SU-DHL-6 (cell line): ENCODE data around the gene HCFC1R1.

Source experiments
- H2AFZ ChIP-seq: fragments of 200-600 bp; sonication (generic); 2 replicates; pipeline ENCODE4 v1.6.1; 2014; ENCODE audit warnings: low read depth, mild to moderate bottlenecking, moderate library complexity, mixed read lengths, antibody characterized with exemption, low read length; ENCODE audit not compliant: severe bottlenecking
- H3F3A ChIP-seq: fragments of 200-600 bp; shearing (Covaris generic); 2 replicates; pipeline ENCODE4 v1.6.0; 2016; ENCODE audit warnings: antibody characterized with exemption, mild to moderate bottlenecking; ENCODE audit not compliant: insufficient read depth
- H3K27ac ChIP-seq: fragments of 200-600 bp; sonication (generic); 2 replicates; pipeline ENCODE4 v1.5.1; 2016; ENCODE audit warnings: low read depth, mild to moderate bottlenecking, low read length, moderate library complexity, mixed read lengths
- H3K27me3 ChIP-seq: fragments of 200-600 bp; sonication (generic), shearing (Covaris generic); 2 replicates; pipeline ENCODE4 v1.6.0; 2014; ENCODE audit warnings: mild to moderate bottlenecking, low read length
- H3K36me3 ChIP-seq: fragments of 200-600 bp; sonication (generic); 2 replicates; pipeline ENCODE4 v1.6.1; 2014; ENCODE audit warnings: mild to moderate bottlenecking, low read length, mixed read lengths
- H3K4me2 ChIP-seq: fragments of 300-600, 200-600 bp; shearing (Covaris generic), sonication (generic); 2 replicates; pipeline ENCODE4 v1.6.0; 2014; ENCODE audit warnings: low read length, low read depth, mild to moderate bottlenecking; ENCODE audit not compliant: poor library complexity, severe bottlenecking
- H3K4me3 ChIP-seq: fragments of 200-600 bp; sonication (generic); 2 replicates; pipeline ENCODE4 v1.5.1; 2014; ENCODE audit warnings: antibody characterized with exemption, low read length, mild to moderate bottlenecking, mixed read lengths; ENCODE audit not compliant: insufficient read depth, poor library complexity, severe bottlenecking
- H3K79me2 ChIP-seq: fragments of 200-600 bp; sonication (generic); 2 replicates; pipeline ENCODE4 v1.6.1; 2014; ENCODE audit warnings: mild to moderate bottlenecking, low read length, moderate library complexity; ENCODE audit not compliant: insufficient read depth
- H3K9ac ChIP-seq: fragments of 200-600 bp; sonication (generic); 2 replicates; pipeline ENCODE4 v1.7.0; 2014; ENCODE audit warnings: mild to moderate bottlenecking, low read length
- H3K9me2 ChIP-seq: fragments of 200-600 bp; sonication (generic); replicated peaks from 2 replicates; pipeline ENCODE4 v1.6.1; 2014; ENCODE audit warnings: low read length; ENCODE audit not compliant: insufficient read depth
- H3K9me3 ChIP-seq: fragments of 200-600 bp; sonication (generic); 2 replicates; pipeline ENCODE4 v1.6.1; 2014; ENCODE audit warnings: low read length, mixed read lengths; ENCODE audit not compliant: insufficient read depth
- H4K20me1 ChIP-seq: fragments of 200-600 bp; sonication (generic); 2 replicates; pipeline ENCODE4 v1.6.1; 2014; ENCODE audit warnings: low read depth, mild to moderate bottlenecking, antibody characterized with exemption, low read length, moderate library complexity, mixed read lengths
- EZH2phosphoT487 ChIP-seq: fragments of 200-600 bp; sonication (generic), shearing (Covaris generic); conservative IDR thresholded peaks from 2 replicates; pipeline ENCODE4 v1.6.1; 2018; ENCODE audit warnings: mild to moderate bottlenecking, antibody characterized with exemption, low read length, moderate library complexity, mixed read lengths
- TF ChIP-seq, protein P1 (sequence below): fragments of 200-600 bp; sonication (generic); IDR thresholded peaks from one replicate; pipeline ENCODE4 v1.5.1; 2017; ENCODE audit warnings: antibody characterized with exemption, mild to moderate bottlenecking, low read length, moderate library complexity; ENCODE audit not compliant: insufficient read depth, poor library complexity, severe bottlenecking

Gene HCFC1R1

DNA sequence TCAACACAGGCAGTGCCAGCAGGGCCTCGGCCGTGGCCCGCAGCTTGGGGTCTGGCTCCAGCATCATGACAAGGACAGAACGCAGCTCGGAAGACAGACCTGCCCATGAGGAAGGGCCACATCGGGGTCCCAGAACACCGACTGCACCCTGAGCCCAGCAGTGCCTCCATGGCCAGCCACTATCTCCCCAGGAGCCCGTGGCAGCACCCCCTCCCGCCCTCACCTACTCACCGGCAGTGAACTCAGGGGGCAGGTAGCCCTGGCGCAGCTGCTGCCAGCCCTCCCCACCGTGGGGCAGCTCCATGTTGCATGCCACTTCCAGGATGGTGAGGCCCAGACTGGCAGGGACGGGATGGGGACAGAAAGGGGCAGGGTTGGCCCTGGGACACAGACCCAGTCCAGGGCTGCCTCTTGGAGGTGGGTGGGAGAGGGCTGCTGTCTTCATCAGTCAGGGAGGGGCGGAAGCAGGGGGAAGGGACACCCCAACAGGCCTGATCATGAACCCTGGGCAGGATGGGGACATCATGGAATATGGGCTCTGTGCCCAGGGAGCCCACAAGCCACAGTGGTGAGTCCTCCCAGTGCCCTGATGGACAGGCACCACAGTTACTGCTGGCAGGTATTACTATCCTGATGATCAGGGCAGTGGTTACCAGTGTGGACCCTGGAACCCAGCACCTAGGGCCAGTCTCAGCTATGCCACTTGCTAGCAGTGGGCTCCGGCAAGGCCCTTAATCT is 49.3 kb downstream of the HCFC1R1 start:
- no peaks in the 10 kb centered on the region for H3K27me3 ChIP-seq
- H2AFZ ChIP-seq = no peak overlapping the region
- no peak overlapping the region for H3K9ac ChIP-seq
- no peaks in the 10 kb centered on the region for H3K36me3 ChIP-seq
- H3K9me2 ChIP-seq = no peaks in the 10 kb centered on the region
- peaks cover 4% of the 10 kb centered on the region; the same call in 1 of the 2 replicates for H4K20me1 ChIP-seq
- TF ChIP-seq, protein P1, sequence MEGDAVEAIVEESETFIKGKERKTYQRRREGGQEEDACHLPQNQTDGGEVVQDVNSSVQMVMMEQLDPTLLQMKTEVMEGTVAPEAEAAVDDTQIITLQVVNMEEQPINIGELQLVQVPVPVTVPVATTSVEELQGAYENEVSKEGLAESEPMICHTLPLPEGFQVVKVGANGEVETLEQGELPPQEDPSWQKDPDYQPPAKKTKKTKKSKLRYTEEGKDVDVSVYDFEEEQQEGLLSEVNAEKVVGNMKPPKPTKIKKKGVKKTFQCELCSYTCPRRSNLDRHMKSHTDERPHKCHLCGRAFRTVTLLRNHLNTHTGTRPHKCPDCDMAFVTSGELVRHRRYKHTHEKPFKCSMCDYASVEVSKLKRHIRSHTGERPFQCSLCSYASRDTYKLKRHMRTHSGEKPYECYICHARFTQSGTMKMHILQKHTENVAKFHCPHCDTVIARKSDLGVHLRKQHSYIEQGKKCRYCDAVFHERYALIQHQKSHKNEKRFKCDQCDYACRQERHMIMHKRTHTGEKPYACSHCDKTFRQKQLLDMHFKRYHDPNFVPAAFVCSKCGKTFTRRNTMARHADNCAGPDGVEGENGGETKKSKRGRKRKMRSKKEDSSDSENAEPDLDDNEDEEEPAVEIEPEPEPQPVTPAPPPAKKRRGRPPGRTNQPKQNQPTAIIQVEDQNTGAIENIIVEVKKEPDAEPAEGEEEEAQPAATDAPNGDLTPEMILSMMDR = no peak
- no peak for TF ChIP-seq EZH2phosphoT487
- no peak overlapping the region for H3K4me2 ChIP-seq
- no peak overlapping the region for H3K27ac ChIP-seq
- H3F3A ChIP-seq = peaks cover 40% of the 10 kb centered on the region
- no peaks in the 10 kb centered on the region for H3K9me3 ChIP-seq
- no peak overlapping the region for H3K4me3 ChIP-seq
- H3K79me2 ChIP-seq = peaks cover 39% of the 10 kb centered on the region

DNA sequence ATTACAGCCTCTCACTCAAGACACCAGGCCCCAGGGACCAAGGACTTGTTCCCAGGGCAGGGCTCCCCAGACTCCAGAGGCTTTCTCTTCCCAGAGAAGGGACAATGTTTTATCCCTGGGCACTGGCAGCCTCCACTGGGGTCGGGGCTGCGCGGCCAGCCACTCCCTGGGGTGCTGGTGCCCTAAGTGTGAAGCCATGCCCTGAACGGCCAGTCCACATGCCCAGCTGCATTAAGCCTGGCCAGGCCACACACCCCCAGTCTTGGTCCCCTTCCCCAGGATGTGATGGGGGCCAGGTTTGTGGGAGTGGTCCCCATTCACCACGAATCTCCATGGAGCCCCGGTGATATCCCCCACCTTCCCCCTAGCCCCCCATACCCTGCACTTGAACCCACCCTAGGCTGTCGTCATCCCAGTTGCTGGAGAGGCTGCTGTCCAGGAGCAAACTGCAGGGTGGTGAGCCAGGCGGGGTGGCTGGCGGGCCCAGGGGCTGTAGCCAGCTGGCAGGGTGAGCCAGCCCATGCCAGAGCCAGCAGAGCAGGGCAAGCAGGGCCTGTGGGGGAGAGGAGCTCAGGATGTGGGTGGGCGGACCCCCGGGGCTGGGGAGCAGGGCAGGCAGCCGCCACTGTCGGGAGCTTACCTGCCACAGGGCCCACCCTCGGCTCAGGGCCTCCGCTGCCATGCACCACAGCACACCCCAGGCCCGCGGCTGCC is 50.0 kb downstream of the HCFC1R1 start:
- Histone ChIP-seq H2AFZ (no peak overlapping the region), H3K9me2 (no peaks in the 10 kb centered on the region), H3F3A (peaks cover 40% of the 10 kb centered on the region), H3K4me3 (no peak overlapping the region), H3K27ac (peak overlapping the region; percentile 93), H3K9ac (no peak overlapping the region), H3K79me2 (peaks cover 32% of the 10 kb centered on the region), H3K36me3 (no peaks in the 10 kb centered on the region), H3K27me3 (no peaks in the 10 kb centered on the region), H3K4me2 (no peak overlapping the region), H3K9me3 (no peaks in the 10 kb centered on the region), H4K20me1 (peaks cover 4% of the 10 kb centered on the region; the same call in 1 of the 2 replicates)
- TF ChIP-seq EZH2phosphoT487 = no peak
- TF ChIP-seq, protein P1 = no peak

DNA sequence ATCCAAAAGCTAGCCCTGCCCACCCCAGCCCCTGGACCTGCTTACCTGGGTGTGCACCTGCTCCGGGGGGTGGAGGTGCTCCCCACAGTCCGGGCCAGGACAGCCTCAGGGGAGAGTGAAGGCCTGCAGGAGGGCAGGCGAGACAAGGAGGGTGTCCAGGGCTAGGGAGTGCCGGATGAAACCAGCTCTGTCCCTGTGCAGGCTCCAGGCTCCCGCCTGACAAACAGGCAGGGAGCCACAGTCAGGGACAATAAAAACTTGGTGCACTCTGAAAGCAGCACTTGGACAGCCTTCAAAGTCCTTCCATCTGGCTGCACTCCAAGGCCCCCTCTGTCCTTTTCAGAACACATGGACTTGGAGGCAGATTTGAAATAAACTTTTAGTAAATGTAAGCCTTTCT is 50.6 kb downstream of the HCFC1R1 start:
- Histone ChIP-seq H3K79me2 (peaks cover 29% of the 10 kb centered on the region), H3K4me2 (no peak overlapping the region), H2AFZ (no peak overlapping the region), H3K36me3 (no peaks in the 10 kb centered on the region), H4K20me1 (peaks cover 4% of the 10 kb centered on the region; the same call in 1 of the 2 replicates), H3F3A (peaks cover 43% of the 10 kb centered on the region), H3K27ac (peak overlapping the region; percentile 93), H3K4me3 (no peak overlapping the region), H3K9me2 (no peaks in the 10 kb centered on the region), H3K9ac (no peak overlapping the region), H3K27me3 (no peaks in the 10 kb centered on the region), H3K9me3 (no peaks in the 10 kb centered on the region)
- TF ChIP-seq, protein P1 = no peak
- no peak for TF ChIP-seq EZH2phosphoT487
